ENCODE results near the gene HERC2.

The HERC2 gene

DNA sequence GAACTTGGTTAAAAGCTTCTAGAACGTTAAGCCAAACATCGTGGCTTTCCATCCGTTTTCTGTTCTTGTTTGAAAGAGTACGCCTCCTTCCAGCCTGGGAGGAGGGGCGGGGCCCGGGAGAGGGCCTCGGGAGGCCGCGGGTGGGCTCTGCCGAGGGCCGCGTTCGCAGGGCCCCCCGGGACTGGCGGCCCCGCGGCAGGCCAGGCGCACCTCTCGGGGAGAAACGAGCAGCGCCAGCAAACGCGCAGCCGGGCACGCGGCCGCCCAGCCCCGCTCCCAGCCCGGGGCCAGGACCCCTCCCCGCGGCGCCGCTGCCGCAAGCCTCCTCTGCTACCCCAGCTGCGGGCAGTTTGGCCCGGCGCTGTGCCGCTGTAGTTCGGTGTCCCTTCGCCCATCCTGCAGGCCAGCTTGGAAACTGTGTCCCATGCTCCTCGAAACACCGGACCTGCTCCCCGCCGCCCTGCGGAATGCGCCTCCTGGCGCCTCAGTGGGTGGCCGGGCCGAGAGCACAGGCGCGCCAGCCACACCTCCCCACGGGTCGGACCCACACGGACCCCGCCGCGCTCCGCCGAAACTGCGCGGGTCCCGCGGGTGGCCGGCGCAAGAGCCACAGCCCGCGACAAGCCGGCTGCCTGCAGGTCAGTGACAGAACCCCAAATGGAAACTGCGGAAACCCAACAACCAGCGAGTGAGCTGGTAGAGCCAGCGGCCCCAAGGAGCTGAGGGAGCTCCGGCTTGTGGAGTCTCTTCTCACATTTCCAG is 225.1 kb downstream of the HERC2 start:
- no peak for DNase-seq (ENCODE audit: low read depth)

DNA sequence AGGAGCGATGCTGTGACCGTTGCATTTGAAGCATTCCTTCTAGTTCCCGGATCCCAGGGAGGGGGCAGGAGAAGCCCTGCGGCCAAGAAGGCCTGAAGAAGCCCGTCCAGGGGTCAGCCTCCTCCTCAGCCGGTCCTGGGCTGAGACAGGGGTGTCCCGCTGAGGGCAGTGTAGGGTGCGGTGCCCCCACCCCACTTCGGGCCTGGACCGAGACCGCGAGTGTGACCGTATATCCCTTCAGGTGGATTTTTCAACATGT is 225.6 kb downstream of the HERC2 start:
- DNase-seq (ENCODE audit: low read depth): no peak

DNA sequence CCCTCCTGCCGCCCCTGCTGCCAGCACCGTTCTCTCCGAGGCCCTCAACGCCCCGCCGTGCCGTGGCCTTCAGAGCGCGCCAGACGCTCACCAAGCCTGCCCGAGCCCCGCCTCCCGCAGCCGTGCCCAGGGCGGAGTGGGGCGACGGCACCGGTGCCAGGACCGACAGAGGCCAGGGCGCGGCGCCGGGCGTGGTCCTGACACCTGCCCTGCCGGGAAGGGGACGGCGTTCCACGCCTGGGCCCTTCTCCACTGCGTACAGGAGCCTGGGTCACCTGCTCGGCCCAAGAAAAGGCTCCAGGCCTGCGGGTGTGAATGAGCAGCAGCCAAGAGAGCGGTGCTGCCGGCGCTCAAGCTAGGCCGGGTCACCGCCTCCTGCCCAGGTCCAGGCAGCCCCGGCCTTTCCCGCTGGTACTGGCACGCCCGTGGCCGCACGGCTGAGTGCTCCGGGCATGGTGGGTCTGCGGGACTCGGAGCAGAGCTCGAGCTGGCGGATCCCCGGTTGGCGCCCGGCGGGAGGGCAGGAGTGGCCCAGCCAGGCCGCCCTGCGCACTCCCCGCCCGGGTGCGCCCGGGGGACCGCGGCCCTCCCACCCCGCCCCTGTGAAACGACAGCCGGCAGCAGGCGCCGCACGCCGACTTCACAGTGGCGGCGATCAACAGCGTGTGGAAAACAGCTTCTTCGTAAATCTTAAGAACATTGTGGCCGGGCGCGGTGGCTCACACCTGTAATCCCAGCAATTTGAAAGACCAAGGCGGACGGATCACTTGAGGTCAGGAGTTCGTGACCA is 227.1 kb downstream of the HERC2 start:
- DNase-seq (ENCODE audit: low read depth): no peak

DNA sequence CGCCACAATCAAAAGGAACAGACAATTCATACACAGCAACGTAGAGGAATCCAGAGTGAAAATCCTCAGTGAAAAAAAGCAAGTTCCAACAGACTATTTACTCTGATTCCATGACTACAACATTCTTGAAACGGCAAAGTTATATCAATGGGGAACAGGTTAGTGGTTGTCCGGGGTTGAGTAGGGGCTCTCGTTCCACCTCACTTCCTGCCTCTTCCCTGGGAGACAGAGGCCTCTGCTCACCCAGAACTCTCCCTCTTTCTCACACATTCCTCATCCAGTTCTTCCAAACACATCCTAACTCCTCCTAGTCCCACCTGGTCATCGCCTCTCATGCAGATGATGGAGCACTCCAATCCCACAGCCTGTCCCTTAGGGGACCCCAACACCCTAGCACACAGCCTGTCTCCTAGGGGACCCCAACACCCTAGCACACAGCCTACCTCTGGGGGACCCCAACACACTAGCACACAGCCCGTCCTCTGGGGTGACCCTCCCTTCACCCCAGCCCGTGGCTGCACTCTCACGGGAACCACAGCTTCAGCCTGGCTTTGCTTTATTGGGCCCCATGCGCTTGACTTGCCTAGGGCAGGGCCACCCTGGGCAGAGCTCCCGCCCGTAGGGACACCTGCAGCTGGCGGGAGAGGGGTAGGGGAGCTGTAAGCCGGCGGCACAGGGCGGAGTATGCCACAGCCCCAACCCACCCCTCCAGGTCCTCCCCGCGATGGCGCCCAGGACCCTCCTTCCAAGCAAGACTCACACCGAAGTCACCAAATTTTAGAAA is 228.0 kb downstream of the HERC2 start:
- DNase-seq (ENCODE audit: low read depth): no peak

DNA sequence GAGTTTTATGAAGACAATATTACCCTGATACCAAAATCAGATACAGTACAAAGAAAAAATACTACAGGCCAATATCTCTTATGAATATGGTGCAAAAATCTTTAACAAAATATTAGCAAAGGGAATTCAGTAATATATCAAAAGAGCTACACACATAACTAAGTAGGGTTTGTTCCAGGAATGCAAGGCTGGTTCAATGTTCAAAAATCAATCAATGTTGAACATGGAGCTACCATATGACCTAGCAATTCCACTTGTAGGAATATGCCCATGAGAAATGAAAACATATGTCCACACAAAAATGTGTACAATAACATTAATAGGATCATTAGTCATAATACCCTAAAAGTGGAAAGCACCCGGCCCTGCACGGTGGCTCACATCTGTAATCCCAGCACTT is 230.7 kb downstream of the HERC2 start:
- no peak for DNase-seq (ENCODE audit: low read depth)

DNA sequence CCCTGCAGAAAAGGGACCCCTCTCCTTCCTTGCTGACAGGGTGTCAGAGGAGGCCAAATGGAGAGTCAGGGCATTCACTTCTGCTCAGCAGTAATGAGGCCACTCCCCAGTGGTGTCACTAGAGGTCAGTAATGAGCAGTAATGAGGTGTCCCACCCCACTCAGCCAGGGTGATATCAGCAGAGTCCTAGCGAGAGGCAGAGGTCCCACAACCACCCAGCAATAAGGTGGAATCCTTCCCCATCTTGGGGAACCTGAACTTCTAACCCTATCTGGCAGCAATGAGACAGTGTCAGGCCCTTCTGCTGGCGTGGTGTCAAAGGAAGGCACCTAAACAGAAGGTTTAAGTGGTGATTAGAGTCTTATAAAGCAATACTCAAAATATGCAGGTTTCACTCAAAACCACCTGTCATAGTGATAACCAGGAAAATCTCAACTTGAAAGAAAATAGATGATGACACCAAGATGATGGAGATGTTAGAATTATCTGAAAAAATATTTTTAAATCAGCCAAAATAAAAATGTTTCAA is 235.7 kb downstream of the HERC2 start:
- DNase-seq (ENCODE audit: low read depth): peak; percentile 47

DNA sequence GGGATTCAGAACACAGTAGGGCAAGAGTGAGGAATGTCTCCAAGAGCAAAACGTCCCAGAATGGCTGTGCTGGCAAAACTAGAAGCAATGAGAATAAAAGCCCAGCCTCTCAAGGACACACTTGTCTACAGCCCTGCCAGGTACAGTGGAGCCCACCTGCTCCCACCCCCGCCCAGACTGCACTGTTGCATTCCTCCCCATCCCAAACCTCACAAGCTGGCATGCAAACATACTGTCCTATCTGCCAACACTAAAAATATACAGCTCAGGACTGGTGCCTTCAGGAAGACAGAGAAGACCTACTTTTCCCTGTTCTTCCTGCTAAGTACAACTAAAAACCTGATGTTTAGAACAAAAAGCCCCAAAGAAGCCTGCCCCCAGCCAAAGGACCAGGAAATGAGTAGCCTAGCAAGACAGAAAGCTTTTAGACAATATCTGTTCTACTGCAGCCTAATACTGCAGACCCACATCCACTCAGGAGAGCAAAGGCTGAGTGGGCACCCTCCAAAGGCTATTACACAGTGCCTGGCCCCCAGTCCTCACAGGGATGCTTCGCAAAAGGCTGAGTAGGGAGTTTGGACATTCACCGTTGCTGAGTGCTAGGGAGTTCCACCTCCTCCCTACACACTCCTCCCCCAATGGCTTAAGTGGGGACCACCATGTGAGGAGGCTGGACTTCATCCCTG is 236.3 kb downstream of the HERC2 start:
- no peak for DNase-seq (ENCODE audit: low read depth)

DNA sequence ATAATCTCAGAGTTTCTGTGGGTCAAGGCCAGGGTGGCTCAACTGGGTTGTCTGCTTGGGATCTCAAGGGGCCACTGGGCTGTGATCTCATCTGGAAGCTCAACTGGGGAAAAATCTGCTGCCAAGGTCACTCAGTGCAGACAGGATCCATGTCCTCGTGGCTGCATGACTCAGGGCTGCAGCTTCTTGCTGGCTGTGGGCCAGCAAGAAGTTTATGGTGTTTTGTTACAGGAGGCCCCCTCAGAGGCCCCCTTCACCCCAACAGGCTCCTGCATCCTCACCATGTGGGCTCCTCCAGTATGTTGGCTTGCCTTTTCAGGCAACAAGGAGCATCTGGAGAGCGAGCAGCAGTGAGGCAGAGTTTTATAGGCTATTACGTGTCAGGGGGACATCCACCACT is 237.4 kb downstream of the HERC2 start:
- DNase-seq (ENCODE audit: low read depth): no peak

DNA sequence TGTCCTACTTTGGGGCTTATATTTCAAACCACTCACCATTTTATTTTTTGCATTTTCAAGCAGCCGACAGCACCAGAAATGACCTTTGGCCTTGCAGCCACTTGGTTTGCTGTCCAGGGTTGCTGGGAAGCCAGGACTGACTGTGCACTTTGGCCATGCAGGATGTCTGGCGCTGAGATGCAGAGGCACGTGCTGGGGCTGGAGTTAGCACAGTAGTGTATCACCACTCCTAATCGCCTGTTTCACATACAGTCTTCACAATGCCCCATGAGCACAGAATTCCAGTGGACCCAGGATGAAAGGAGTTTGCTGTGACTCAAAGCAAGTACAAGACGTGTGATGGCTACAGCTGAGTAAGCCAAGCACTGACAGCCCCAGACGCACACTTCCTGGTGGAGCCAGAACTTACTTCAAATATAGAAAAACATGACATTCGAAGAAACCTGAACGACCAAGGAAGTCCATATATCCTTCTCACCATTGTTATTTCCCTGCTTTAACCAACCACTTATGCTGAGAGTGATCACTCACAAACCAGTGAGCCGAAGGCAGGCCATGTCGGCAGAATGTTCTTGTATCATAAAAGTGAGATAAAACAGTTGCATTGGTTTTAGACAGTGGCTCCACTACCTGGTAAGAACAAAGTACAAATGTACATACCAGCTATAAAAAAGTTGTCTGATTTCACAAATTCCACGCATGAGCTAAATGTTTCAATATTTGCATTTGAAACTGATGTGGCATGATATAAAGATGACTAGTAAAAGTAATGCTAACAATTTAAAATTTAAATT is 238.9 kb downstream of the HERC2 start:
- no peak for DNase-seq (ENCODE audit: low read depth)

DNA sequence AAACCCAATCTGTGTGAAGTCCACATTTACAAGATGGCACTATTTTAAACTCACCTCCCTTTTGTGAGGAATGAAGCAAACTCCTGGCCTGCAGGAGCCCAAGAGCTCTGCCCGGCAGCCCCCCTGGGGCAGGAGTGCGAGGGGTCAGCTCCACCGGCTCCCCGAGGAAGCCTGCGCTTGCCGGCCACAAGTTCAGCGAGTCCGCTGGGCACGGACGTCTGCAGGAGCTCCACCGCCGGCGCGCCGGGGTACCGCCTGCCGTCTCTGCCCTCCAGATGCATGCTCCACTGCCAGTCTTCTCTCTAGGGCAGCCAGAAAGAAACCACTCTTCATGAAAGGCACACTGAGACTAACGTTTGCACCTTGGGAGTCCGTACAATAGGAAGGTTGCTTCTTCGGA is 240.4 kb downstream of the HERC2 start:
- no peak for DNase-seq (ENCODE audit: low read depth)

DNA sequence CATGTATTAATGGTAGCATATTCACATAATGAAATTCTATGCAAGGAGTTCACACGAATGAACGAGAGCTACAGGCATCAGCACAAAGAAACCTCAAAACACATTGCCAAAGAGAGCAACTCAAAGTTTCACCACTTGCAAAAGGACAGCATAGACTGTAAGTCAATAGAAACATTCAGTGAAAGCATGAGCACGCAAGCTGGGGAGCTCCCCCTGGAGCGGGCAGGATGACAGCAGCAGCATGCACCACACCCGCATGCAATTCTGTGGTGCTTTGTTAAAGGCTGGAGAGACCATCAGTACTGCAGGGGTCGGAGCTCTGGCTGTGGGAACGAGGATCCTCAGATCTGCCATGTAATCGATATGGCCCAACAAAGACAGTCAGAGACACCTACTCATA is 241.6 kb downstream of the HERC2 start:
- DNase-seq (ENCODE audit: low read depth): no peak

DNA sequence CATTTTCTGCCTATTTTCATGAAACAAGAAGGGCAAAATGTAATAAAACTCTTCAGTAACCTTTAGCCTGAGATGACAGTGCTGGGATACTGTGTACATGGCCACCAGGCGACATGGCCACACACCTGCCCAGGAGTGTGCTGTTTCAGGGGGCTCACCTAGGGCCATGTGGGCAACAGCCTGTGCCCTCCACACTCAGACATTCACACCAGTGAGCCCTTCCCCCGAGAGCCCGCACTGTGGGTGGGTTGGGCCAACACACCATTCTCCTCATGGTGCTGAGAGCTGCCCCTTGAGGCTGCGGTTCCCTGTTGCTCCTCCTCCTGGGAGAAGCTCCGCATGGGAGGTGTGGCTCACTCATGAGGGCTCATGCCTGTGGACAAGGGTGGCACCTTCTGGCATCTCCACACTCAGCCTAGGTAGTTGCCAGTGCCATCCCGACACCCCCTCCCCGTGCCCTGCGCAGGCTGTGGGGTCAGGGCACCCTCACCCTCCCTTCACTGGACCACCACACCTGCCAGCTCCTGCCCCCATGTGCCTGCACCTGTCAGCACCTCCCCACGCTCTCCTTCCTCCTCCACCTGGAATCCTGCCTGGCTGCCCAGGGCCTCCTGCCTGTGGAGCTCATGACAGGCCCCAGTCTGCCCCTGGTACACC is 242.5 kb downstream of the HERC2 start:
- DNase-seq (ENCODE audit: low read depth): no peak

DNA sequence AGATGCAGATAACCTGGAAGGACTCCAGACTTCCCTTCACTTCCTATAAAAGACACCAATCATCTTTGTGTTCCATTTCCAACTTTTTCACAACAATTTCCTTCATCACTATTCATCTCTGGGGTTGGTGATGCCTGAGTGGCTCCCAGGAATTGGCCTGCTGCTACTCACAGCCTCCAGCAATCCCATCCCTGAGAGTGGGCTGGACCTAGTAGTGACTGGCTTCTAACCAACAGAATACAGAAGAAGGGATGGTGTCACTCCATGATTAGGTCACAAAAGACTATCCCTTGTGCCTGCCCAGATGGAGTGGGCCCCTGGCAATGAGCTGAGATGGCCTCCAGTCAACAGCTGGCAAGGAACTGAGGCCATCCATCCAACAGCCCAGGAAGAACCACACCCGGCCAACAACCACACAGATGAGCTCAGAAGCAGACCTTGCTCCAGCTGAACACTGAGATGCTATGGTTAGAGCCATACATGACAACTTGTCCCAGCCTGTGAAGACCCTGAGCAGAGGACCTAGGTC is 243.7 kb downstream of the HERC2 start:
- DNase-seq (ENCODE audit: low read depth): no peak

DNA sequence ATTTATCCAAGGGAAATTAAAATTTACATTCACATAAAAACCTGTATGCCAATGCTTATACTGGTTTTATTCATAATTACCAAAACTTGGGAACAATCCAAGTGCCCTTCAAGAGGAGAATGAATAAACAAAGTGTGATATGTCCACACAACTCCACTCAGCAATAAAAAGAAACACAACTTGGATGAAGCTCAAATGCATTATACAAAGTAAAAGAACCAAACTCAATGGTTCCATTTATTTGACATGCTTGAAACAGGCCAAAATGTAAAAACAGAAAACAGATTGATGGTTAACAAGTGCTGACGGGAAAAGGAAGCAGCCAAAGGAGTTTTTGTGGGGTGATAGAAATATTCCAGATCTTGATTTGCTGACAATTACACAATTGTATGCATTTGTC is 246.4 kb downstream of the HERC2 start:
- no peak for DNase-seq (ENCODE audit: low read depth)

DNA sequence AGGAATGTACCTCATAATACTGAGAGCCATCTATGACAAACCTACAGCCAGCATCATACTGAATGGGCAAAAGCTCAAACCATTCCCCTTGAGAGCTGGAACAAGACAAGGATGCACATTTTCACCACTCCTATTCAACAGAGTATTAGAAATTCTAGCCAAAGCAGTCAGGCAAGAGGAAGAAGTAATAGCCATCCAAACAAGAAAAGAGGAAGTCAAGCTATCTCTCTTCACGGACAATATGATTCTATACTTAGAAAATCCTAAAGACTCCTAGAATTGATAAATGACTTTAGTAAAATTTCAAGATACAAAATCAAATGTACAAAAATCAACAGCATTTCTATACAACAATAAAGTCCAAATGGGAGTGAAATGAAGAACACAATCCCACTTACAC is 253.0 kb downstream of the HERC2 start:
- DNase-seq (ENCODE audit: low read depth): no peak

DNA sequence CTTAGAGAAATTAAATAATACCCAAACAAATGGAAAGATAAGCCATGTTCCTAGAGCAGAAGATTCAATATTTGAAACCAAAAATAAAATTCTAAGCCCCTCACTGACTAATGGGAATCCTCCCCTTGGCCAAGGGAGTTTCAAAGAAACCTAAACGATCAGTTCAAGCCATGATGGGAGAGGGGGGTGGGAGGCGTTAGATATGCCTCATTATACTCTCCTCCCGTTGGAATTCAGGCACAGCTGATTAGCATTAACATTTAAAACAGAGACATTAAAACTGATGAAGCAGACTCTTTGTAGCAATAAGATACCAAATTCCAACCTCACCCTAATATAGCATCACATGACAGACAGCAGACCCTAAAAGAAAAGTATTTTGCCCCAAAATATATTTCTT is 255.7 kb downstream of the HERC2 start:
- no peak for DNase-seq (ENCODE audit: low read depth)

All from stimulated activated CD8-positive, alpha-beta memory T cell treated with anti-CD3 and anti-CD28 coated beads, Interleukin-12 subunit alpha, Interleukin-12 subunit beta, amount 100 ng/mL, for 1 hour (primary cell).